ENCODE data around the gene EIF3I. TPM values are rescaled to one million over a fixed set of nuclear protein-coding genes. Genes with fewer than 3 reads are reported as not detected.
A peak's percentile ranks its signal among the peaks of the same experiment; 100 is the strongest.

The EIF3I gene
- total and polyA plus RNA-seq, 2 of the 8 experiments (the other 6 are each of a cell fraction or from before 2014, with no cell fraction given) = 247 to 346 TPM

DNA sequence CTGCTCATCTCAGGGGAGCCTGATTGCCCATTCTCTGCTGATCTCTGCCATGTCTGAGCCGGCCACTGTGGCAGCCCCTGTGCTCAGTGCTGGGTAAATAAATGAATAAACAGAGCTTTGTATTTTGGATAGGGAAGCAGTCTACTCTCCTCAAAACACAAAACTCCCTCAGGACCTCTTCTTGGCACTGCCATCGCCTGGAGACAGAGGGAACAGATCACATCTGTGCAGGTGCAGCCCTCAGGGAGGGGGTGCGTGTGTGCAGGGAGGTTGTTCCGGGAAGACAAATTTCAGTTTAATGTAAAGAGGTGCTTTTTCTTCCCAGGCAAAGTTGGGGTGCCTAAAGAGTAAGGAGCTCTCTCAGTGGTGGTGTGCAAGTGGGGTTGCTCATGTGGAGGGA is 17.1 kb downstream of the EIF3I start:
- Histone ChIP-seq H4K8ac (ENCODE audit: extremely low read depth, insufficient read depth, low read length) (no peak overlapping the region), H2BK120ac (replicated peaks; ENCODE audit: low read depth, low read length) (no peak overlapping the region), H2BK5ac (ENCODE audit: low read depth, low read length) (peak overlapping the region; percentile 96), H3K36me3 (ENCODE audit: control insufficient read depth in 2 of 4, insufficient read depth in 4 of 4, low read length in 3 of 4) (peaks cover 2 to 5% (median 4%) of the 10 kb centered on the region in 4 experiments; a peak in 5 of 8 replicates), H3K27ac (ENCODE audit: low read depth, low read length) (no peak overlapping the region), H3K4me3 (ENCODE audit: extremely low read depth in 1 of 4, insufficient read depth in 2 of 4, low read depth in 3 of 4, low read length in 4 of 4) (peak overlapping the region; percentile 65 to 91 (median 68)), H3K23ac (ENCODE audit: insufficient read length) (no peak overlapping the region), H3K18ac (ENCODE audit: extremely low read depth, low read length) (peak overlapping the region; percentile 99; the same call in 1 of the 2 replicates), H4K5ac (ENCODE audit: insufficient read length, low read depth, low read length) (no peak overlapping the region), H3K14ac (ENCODE audit: insufficient read length) (no peak overlapping the region), H3K9me3 (ENCODE audit: insufficient read depth in 2 of 2, low read depth in 1 of 2, low read length in 1 of 2) (no peaks in the 10 kb centered on the region), H4K20me1 (replicated peaks in 1 of 2; ENCODE audit: control insufficient read depth in 1 of 2, insufficient read depth in 2 of 2, low read length in 2 of 2) (peaks cover 0 to 3% of the 10 kb centered on the region in 2 experiments), H2BK12ac (ENCODE audit: low read depth, low read length) (0 out of 2 replicates have a peak overlapping the region, but pooled peaks have one; percentile 95), H2BK15ac (ENCODE audit: low read length) (no peak overlapping the region; the same call in 1 of the 2 replicates), H3K4me2 (ENCODE audit: insufficient read depth in 1 of 2, low read depth in 2 of 2, low read length in 2 of 2) (peak overlapping the region; percentile 84 to 92), H2AK5ac (ENCODE audit: low read depth, low read length) (no peak overlapping the region), H2BK20ac (ENCODE audit: low read length) (no peak overlapping the region), H3K79me1 (ENCODE audit: low read depth, low read length) (peaks cover 2% of the 10 kb centered on the region; the same call in 1 of the 2 replicates), H3K56ac (replicated peaks; ENCODE audit: insufficient read length, low read depth, low read length) (no peak overlapping the region), H3K23me2 (ENCODE audit: low read depth, low read length) (peaks cover 16% of the 10 kb centered on the region), H2AFZ (ENCODE audit: low read length) (no peak overlapping the region), H3K27me3 (replicated peaks in 1 of 4; ENCODE audit: control insufficient read depth in 3 of 4, extremely low read depth in 1 of 4, insufficient read depth in 3 of 4, low read length in 3 of 4) (no peaks in the 10 kb centered on the region; a peak in 1 of 7 replicates), H3K79me2 (ENCODE audit: control insufficient read depth in 1 of 2, insufficient read depth in 2 of 2, low read length in 2 of 2) (no peaks in the 10 kb centered on the region), H3K9ac (replicated peaks in 1 of 4; ENCODE audit: extremely low read depth in 1 of 4, low read depth in 3 of 4, low read length in 3 of 4) (peak overlapping the region; percentile 58 to 79 (median 68)), H3K4me1 (replicated peaks in 1 of 4; ENCODE audit: control insufficient read depth in 3 of 4, insufficient read depth in 4 of 4, low read length in 3 of 4) (peaks cover 0 to 7% (median 3%) of the 10 kb centered on the region in 4 experiments; a peak in 3 of 7 replicates), H4K91ac (replicated peaks; ENCODE audit: insufficient read length, low read length) (no peak overlapping the region), H3K4ac (replicated peaks; ENCODE audit: insufficient read length, low read depth, low read length) (no peak overlapping the region)
- FAIRE-seq (no peak), DNase-seq (ENCODE audit: low read depth in 1 of 2, low spot score in 2 of 2) (no peak)
- CTCF ChIA-PET (ENCODE audit: partially characterized antibody) = interaction anchor here (0.5 to 7.3 kb wide), 15 partner anchors 8 to 94 kb away, joined by 3 to 70 read pairs (median 4); partner anchors contain the start of genes FAM167B, IQCC and LCK
- POLR2A ChIA-PET (ENCODE audit: partially characterized antibody) = interaction anchor here (0.8 to 9.1 kb wide), 21 partner anchors 10 to 166 kb away, joined by 3 to 73 read pairs (median 6); partner anchors contain the start of genes CCDC28B, EIF3I, LCK and MARCKSL1
- 31% methylated on average over 4 of the region's 4 CpGs; no CpG with 5 or more reads in 1 of the 2 experiments for WGBS, 2 experiments (ENCODE audit: extremely low coverage in 1 of 2, insufficient coverage in 1 of 2, insufficient read length in 1 of 2, insufficient replicate concordance in 2 of 2, low coverage in 1 of 2, low lambda C conversion rate in 2 of 2, missing lambda C conversion rate in 1 of 2)
- TF ChIP-seq, protein P1, sequence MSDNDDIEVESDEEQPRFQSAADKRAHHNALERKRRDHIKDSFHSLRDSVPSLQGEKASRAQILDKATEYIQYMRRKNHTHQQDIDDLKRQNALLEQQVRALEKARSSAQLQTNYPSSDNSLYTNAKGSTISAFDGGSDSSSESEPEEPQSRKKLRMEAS (IDR thresholded peaks at IDR 0.05) = no peak
- no peak for TF ChIP-seq RNF2 (IDR thresholded peaks at IDR 0.05; ENCODE audit: borderline replicate concordance, low read depth, low read length, missing control alignments, poor library complexity, severe bottlenecking)
- no peak for TF ChIP-seq MAFK (IDR thresholded peaks at IDR 0.05; ENCODE audit: low read depth, low read length)
- TF ChIP-seq TAF7 (optimal IDR thresholded peaks at IDR 0.05; ENCODE audit: borderline replicate concordance, low read depth, low read length) = no peak
- no peak for TF ChIP-seq HDAC6 (IDR thresholded peaks at IDR 0.05; ENCODE audit: low read depth, low read length)
- TF ChIP-seq RBBP5 (IDR thresholded peaks at IDR 0.05; ENCODE audit: borderline replicate concordance, low read depth, low read length) = no peak
- TF ChIP-seq, protein P2, sequence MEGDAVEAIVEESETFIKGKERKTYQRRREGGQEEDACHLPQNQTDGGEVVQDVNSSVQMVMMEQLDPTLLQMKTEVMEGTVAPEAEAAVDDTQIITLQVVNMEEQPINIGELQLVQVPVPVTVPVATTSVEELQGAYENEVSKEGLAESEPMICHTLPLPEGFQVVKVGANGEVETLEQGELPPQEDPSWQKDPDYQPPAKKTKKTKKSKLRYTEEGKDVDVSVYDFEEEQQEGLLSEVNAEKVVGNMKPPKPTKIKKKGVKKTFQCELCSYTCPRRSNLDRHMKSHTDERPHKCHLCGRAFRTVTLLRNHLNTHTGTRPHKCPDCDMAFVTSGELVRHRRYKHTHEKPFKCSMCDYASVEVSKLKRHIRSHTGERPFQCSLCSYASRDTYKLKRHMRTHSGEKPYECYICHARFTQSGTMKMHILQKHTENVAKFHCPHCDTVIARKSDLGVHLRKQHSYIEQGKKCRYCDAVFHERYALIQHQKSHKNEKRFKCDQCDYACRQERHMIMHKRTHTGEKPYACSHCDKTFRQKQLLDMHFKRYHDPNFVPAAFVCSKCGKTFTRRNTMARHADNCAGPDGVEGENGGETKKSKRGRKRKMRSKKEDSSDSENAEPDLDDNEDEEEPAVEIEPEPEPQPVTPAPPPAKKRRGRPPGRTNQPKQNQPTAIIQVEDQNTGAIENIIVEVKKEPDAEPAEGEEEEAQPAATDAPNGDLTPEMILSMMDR (IDR thresholded peaks at IDR 0.05; ENCODE audit: control extremely low read depth in 1 of 3, insufficient read depth in 1 of 3, low read depth in 1 of 3, low read length in 3 of 3) = peak in 1 of 3 experiments; percentile 22; a peak in 2 of 4 replicates
- no peak for TF ChIP-seq YY1 (IDR thresholded peaks at IDR 0.05; ENCODE audit: low read depth, low read length)
- no peak for TF ChIP-seq BCL11A (IDR thresholded peaks at IDR 0.05; ENCODE audit: low read depth in 2 of 2, low read length in 2 of 2)
